GM19023 (cell line): Measurements from ENCODE around the gene TFF3.

ENCODE experiments used
- ATAC-seq: cut with Tn5 transposase; IDR thresholded peaks from one replicate; pipeline ENCODE4 v1.9.1; 2021; ENCODE audit warnings: mild to moderate bottlenecking, moderate library complexity; ENCODE audit not compliant: unreplicated experiment

Gene TFF3

DNA sequence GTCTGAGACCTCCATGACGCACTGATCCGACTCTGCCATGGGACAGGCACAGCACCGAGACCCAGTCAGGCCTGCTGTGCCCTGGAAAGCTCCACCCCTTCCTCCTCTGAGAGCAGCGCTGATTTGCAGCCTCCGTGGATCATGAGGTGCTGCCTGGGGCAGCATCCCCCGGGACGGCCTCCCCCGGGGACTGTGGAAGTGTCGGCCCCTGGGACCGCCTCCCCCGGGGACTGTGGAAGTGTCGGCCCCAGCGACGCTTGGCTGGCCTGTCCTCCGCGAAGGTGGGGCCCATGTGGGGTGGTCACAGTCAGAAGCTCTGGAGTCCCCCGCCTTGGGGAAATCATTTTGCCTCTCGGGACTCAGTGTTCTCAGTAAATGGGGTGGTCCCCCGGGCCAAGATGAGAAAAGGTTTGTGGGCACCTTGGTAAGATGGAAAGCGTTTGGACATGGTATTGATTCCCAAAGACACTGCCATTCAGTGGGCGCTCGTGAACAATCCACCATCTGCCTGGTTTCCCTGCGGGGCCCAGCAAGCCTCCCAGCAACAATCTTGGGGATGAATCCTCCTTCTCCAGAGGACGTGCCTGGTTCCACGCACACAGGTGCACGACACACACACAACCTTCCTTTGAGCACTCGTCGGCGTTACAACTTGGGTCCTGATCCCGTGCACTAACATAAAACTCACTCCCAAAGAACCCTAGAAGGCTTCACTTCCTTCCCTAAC, 32.6 kb upstream of the TFF3 start:
- no peak for ATAC-seq

DNA sequence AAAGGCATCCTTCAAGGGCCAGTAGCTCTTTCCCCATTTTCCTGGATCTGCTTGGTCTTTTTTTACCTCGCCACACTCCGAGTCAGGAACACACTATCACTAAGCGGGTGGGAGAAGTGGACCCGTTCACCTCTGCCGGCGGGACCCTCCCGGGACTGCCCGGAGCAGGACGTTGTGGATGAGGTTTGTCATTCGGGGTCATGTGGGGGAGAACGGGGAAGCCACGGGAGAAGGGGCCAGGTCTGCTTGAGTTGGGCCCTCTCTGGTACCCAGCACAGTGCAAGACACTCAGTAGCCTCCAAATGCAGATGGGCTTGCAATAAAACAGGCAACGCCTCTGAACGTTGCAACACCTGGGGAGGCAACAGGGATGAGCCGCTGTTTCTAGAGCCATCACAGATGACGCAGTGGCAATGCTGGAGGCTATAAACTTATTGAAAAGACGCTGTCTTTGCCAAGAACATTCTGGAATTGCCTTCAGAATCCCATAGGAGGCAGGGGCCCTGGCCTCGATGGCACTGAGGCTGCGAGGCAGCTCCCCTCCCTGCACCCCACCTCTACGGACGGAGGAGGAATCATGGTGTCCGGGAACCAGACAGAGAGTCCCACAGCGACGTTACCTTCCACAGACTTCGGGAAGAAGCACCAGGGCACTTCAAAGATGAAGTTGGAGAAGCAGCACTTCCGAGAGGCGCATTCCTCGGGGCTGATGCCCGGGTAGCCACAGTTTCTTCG, 31.8 kb upstream of the TFF3 start:
- no peak for ATAC-seq

DNA sequence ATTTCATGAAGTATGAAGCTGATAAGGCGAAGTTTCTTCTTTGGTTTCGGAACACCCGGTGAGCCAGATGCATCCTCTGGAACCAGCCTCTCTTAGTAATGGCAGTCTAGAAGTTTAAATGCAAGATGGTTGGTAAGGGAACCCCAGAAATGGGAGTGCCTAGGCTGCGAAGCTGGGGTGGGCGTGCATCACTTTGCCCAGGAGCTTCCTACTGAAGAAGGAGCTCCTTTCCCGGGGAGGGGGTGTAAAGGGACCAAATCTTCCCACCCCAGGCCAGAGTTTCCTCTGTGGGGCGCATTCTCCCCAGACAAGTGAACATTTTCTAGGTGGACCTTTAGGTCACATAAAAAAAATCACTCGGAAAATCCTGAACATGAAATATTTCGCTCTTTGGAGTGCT, 31.2 kb upstream of the TFF3 start:
- ATAC-seq = no peak

DNA sequence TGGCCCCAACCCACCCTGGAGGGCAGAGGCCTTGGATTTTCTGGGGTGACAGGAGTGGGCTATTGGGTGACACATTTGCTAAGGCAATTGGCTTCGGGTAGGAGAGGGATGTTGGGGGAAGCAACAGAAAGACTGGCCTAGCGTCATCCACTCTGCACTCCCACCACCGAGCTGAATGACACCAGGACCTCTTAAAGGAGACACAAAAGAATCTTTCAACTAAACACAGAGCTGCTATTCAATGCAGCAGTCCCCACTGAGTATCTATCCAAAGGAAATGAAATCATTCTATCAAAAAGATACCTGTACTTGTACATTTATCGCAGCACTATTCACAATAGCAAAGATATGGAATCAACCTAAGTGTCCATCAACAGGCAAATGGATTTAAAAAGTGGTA, 29.4 kb upstream of the TFF3 start:
- no peak for ATAC-seq

DNA sequence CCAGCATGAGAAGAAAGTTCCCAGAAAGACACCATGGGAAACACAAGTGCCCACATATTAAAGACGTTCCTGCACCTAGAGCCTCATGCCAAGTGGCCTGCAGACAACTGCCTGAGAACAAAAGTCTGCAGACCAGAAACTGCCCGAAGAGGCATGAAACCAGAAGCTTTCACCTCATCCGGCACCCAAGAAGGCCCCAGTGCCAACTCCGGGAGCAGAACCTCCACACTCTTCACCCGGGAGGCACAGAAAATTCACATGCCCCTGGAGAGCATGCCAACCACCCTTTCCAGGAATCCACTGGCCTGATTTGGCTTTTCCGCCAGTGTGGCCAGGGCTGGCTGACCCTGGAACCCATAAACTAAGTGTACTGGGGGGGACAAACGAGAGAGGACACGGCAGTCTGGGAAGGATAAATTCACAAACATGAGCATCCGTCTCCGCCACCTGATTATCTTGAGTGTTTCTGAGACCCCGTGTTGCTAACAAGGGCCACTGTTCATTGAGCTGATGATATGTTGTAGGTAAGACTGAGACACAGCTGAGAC, 28.8 kb upstream of the TFF3 start:
- ATAC-seq = no peak

GRCh38 chr21:42343556-42343955, 28.3 kb upstream of the TFF3 start:
- no peak for ATAC-seq

- ATAC-seq = no peak
Observed at GRCh38 chr21:42343101-42343500, 27.9 kb upstream of the TFF3 start.

DNA sequence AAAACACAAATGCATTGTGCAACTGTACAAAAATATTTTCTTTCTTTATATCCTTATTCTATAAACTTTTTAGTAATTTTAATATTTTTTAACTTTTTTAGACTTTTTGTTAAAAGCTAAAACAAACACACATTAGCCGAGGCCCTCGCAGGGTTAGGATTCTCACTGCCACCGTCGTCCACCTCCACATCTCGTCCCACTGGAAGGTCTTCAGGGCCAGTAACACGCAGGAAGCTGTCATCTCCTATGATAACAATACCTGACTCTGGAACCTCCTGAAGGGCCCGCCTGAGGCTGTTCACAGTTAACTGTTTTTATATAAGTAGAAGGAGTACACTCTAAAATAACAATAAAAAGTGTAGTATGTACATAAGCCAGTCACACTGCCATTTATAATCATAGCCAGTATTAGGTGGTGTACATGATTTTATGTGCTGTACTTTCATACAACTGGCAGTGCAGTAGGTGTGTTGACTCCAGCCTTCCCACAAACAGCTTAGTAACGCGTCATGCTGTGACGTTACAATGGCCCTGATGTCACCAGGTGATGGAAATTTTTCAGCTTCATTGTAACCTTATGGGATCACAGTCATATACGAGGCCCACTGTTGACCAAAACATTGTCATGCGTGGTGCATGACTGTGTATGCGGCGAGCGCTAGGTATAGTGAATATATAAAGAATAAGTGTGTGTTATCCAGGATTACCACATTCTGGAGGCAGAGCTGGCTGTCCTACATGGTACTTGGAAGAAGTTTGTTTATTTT, 26.8 kb upstream of the TFF3 start:
- no peak for ATAC-seq

DNA sequence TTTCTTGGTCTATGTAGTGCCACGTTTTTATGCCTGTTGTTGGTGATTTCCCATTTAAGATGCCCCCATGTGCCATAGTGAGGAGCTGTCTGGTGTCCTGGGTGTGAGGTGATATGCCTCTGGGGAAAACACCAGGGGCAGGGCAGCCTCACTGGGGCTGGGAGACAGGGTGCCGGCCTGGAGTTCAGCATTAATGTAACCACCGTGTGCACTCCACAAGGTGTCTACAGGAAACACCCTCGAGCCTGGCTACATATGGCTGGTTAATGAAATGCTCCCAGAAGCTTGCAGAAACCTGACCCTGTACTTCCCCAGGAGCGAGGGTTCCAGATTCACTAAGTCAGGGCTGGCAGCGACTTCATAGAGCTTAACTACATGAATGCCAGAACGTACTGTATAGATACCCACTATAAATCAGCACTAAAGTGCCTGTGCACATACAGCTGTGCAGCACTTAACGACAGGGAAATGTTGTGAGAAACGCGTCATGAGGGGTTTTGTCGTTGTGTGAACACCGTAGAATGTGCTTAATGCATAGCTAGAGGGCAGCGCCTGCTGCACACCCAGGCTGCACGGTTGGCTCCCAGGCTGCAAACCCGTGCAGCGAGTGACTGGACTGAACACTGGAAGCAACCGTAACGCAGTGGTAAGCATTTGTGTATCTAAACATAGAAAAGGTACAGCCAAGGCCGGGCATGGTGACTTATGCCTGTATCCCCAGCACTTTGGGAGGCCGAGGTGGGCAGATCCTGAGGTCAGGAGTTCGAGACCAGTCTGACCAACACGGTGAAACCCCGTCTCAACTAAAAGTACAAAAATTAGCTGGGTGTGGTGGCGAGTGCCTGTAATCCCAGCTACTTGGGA, 25.2 kb upstream of the TFF3 start:
- ATAC-seq = no peak

DNA sequence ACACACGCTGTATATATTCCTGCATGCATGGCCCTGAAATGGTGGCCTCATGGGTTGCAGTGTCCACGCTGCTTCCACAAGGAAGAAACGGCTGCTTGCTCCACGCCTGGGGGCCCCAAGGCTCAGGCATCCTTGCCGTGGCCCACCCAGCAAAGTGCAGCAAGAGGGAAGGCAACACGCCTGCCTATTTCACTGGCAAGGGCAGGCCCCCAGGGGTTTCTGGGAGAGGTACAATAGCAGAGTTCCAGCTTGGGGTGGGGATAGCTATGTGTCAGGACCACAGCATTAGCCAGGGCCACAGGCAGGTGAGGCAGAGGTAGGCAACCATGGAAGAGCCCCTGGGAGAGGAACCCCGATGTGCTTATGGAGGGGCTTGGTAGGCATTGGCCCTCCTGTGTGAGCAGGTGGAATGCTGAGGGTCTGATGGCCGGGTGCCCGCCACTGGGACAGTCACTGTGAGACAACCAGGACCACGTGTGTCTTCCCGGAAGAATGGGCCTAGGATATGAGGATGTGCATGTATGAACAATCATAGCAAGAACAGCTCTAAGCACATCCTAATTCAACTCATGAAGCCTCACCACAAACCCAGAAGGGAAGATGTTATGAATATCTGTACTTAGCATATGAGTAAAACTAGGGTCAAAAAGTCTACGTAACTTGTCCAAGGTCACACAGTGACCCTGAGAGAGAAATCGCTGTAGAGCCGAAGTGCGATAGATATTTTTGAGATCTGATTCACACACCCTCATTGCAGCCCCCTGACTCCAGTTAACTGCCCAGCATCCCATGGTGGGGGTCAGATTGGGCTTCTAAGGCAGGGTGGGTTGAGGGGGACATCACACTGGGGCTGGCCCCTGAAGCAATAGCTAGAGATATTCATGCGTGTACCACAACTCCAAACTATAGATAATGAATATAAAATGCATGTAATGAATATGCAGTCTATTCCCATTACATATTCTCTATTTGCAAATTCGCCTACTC, 23.8 kb upstream of the TFF3 start:
- ATAC-seq = no peak

GRCh38 chr21:42337830-42338728, 22.9 kb upstream of the TFF3 start:
- no peak for ATAC-seq

DNA sequence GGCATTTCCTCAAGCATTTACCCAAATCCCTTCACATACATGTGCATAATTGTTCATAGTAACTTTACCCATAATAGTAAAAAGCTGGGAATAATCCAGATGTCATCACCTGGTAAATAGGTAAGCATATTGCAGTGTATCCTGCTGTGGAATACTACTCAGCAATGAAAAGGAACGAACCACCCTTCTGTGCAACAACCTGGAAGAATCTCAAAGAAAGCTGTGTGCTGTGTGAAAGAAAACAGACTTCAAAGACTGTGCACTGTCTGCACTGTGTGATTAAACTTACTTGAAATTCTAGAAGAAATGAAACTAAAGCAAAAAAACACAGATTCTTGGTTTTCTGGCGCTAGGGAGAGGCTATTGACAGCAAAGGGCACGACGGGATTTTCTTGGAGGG, 22.1 kb upstream of the TFF3 start:
- ATAC-seq = no peak

GRCh38 chr21:42336054-42336453, 20.8 kb upstream of the TFF3 start:
- no peak for ATAC-seq

DNA sequence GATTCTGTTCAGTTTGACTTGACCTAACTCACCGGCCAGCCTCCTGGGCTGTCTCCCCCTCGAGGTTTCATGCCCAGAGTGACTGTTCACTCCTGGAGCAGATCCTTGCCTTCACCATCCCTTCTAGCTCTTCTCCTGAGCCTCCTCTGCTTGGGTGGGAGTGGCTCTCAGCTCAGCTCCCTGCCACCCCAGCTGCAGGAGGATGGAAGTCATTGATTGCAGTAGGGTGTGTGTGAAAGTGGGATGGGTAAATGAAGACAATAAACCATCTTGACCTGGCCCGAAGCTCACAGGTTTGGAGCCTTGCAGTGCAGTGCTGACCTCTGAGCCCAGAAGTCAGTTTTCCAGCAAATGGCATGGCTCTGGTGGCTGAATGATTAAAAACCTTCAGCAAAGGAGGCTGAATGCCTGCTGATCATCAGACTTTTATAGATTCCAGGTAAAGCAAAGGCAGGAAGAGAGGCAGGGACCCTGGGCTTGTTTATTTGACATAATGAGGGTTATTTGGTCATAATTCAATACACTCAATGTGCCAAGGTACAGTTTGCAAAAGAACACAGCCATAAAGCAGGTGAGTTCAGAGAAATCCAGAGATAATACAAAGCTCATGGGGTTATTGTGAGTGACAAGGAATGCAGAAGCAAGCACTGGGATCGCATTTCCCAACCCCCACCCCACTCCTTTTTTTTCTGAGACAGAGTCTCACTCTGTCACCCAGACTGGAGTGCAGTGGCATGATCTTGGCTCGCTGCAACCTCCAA, 17.5 kb upstream of the TFF3 start:
- no peak for ATAC-seq

DNA sequence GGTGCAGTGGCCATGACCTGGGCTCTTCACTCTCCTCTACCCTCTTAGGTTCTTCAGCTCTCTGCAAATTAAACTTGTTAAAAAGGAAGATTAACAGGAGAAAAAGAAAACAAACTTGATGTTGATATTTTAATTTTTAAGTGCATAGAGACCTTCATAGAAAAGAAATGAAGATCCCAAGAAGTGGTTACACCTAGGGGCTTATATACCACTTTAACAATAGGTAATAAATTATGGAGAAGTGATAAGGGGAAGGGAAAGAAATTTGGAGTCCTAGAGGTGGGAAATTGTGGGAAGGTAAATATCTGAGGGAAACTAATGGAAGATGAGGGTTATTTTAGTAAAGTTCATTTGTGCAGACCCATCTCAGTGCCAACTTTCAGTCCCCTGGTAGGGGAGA, 16.5 kb upstream of the TFF3 start:
- no peak for ATAC-seq

GRCh38 chr21:42330380-42331371, 15.5 kb upstream of the TFF3 start:
- no peak for ATAC-seq

DNA sequence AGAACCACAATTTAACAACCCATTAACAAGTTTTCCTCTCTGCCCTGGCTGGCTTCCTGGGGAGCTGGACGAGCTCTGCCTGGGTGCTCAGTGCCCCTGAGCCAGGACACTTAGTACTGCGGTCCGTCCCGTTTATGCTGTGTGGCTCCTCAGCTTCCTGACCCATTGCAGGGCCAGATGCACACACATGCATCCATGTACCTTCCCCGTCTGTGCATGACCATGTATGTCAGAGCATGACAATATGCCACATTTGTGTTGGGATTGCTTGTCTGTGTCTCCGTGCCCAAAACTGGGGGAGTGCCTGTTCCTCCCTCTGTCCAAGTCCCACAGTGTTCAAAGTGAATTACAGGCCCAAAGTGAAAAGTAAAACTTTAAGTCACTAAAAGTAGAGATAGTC, 9.7 kb upstream of the TFF3 start:
- ATAC-seq = no peak
